HCT116 (cell line): Measurements from ENCODE around the gene FST. TPM values are rescaled to one million over a fixed set of nuclear protein-coding genes. Genes with fewer than 3 reads are reported as not detected.

Experiments used
- ATAC-seq: fragments of 200-7000 bp; cut with Tn5 transposase; 2 replicates; pipeline ENCODE4 v1.9.1; 2020; ENCODE audit warnings: mild to moderate bottlenecking, moderate library complexity
- BruUV-seq: library from RNA; stranded (reverse); fragments of 400-500 nt; replicated peaks from 2 replicates; lab custom pipeline; 2021; lab: Mats Ljungman, UMichigan
- CTCF ChIA-PET: fragments of 300-600 bp; sonication (Branson Sonifier 250); formaldehyde crosslinking; loops from one replicate; lab custom pipeline; 2021; ENCODE audit warnings: antibody characterized with exemption; lab: Charles Lee
- POLR2A ChIA-PET: fragments of 300-600, 350-600 bp; sonication (Branson Sonifier 250); formaldehyde crosslinking; loops from one replicate; lab custom pipeline; 2021; ENCODE audit warnings: antibody characterized with exemption; lab: Charles Lee
- RAD21 ChIA-PET, 2 experiments: fragments of 300-600 bp; sonication (Branson Sonifier 250); formaldehyde crosslinking; loops; one replicate each; lab custom pipeline; 2023; ENCODE audit warnings: low total read pairs in 2 of 2; ENCODE audit not compliant: uncharacterized antibody in 2 of 2, unreplicated experiment in 2 of 2, low non-redundant PET in 1 of 2; lab: Charles Lee
- DNase-seq: peaks from one replicate; pipeline ENCODE4 v3.0.0-alpha.2; 2010; ENCODE audit warnings: low read depth, low spot score
- H2AFZ ChIP-seq: fragments of 200-600 bp; shearing (Covaris generic), sonication (generic); 2 replicates; pipeline ENCODE4 v1.6.1; 2017; ENCODE audit warnings: low read depth, mixed run types, mixed read lengths, antibody characterized with exemption, low read length; ENCODE audit not compliant: poor library complexity, severe bottlenecking
- H3K27ac ChIP-seq: 2 replicates; pipeline ENCODE4 v1.5.1; 2012; ENCODE audit warnings: low read depth, low read length
- H3K27me3 ChIP-seq: fragments of 200-600 bp; sonication (generic); 2 replicates; pipeline ENCODE4 v1.6.1; 2016; ENCODE audit warnings: mixed run types, low read length, mixed read lengths; ENCODE audit not compliant: insufficient read depth
- H3K36me3 ChIP-seq, 2 experiments: fragments of 200-500 bp in 1 of 2; fragments of 200-600 bp in 1 of 2; sonication (Bioruptor generic) in 1 of 2; sonication (generic) in 1 of 2; 2 replicates each; pipeline versions ENCODE4 v1.5.1 to v1.6.1; 2014 to 2016; ENCODE audit warnings: low read length in 2 of 2, inconsistent platforms in 1 of 2, mixed read lengths in 1 of 2, mixed run types in 1 of 2; ENCODE audit not compliant: insufficient read depth in 2 of 2, control insufficient read depth in 1 of 2
- H3K4me1 ChIP-seq, 2 experiments: fragments of 200-600 bp in 1 of 2; sonication (generic) in 1 of 2; 2 replicates each; pipeline versions ENCODE4 v1.5.1 to v1.6.1; 2012 to 2017; ENCODE audit warnings: low read length in 2 of 2, inconsistent platforms in 1 of 2, mild to moderate bottlenecking in 1 of 2, mixed read lengths in 1 of 2, mixed run types in 1 of 2, moderate library complexity in 1 of 2; ENCODE audit not compliant: insufficient read depth in 2 of 2, control insufficient read depth in 1 of 2
- H3K4me2 ChIP-seq: fragments of 200-600 bp; sonication (generic); 2 replicates; pipeline ENCODE4 v1.6.1; 2017; ENCODE audit warnings: mixed run types, low read length, mixed read lengths
- H3K4me3 ChIP-seq, 2 experiments: fragments of 200-600 bp in 1 of 2; sonication (generic) in 1 of 2; replicated peaks in 1 of 2; 2 replicates each; pipeline ENCODE4 v1.5.1; 2011 to 2016; ENCODE audit warnings: low read length in 2 of 2, control low read depth in 1 of 2, low read depth in 1 of 2, mild to moderate bottlenecking in 1 of 2, mixed read lengths in 1 of 2, mixed run types in 1 of 2
- H3K79me2 ChIP-seq: fragments of 200-600 bp; sonication (generic); 2 replicates; pipeline ENCODE4 v1.6.1; 2017; ENCODE audit warnings: mild to moderate bottlenecking, mixed run types, low read length, moderate library complexity, mixed read lengths; ENCODE audit not compliant: insufficient read depth
- H3K9ac ChIP-seq: fragments of 200-600 bp; sonication (generic); 2 replicates; pipeline ENCODE4 v1.6.1; 2016; ENCODE audit warnings: low read length, mixed read lengths
- H3K9me2 ChIP-seq: fragments of 200-600 bp; sonication (generic), shearing (Covaris generic); 2 replicates; pipeline ENCODE4 v1.6.1; 2017; ENCODE audit warnings: mixed run types, mild to moderate bottlenecking, moderate library complexity; ENCODE audit not compliant: insufficient read depth
- H3K9me3 ChIP-seq, 2 experiments: fragments of 200-500 bp in 1 of 2; fragments of 200-600 bp in 1 of 2; sonication (Bioruptor generic) in 1 of 2; sonication (generic) in 1 of 2; 2 replicates each; pipeline ENCODE4 v1.6.1; 2014 to 2017; ENCODE audit warnings: low read length in 2 of 2, mixed read lengths in 2 of 2, inconsistent platforms in 1 of 2, low read depth in 1 of 2, mild to moderate bottlenecking in 1 of 2, mixed run types in 1 of 2, moderate library complexity in 1 of 2; ENCODE audit not compliant: control insufficient read depth in 1 of 2, insufficient read depth in 1 of 2
- H4K20me1 ChIP-seq: fragments of 200-600 bp; sonication (generic), shearing (Covaris generic); 2 replicates; pipeline ENCODE4 v1.6.1; 2017; ENCODE audit warnings: mixed run types, mild to moderate bottlenecking, moderate library complexity; ENCODE audit not compliant: insufficient read depth
- CBX3 ChIP-seq: IDR thresholded peaks from 2 replicates; pipeline ENCODE4 v1.6.1; 2012; ENCODE audit warnings: low read depth
- CEBPB ChIP-seq: IDR thresholded peaks from 2 replicates; pipeline ENCODE4 v1.6.1; 2012; ENCODE audit warnings: low read depth
- ELF1 ChIP-seq: IDR thresholded peaks from 2 replicates; pipeline ENCODE4 v1.6.1; 2012; ENCODE audit warnings: low read depth, borderline replicate concordance
- EZH2phosphoT487 ChIP-seq: fragments of 200-600 bp; IDR thresholded peaks from 2 replicates; pipeline ENCODE4 v1.6.1; 2018; ENCODE audit warnings: antibody characterized with exemption, borderline replicate concordance
- FOSL1 ChIP-seq: IDR thresholded peaks from 2 replicates; pipeline ENCODE4 v1.6.1; 2012; ENCODE audit warnings: low read depth
- POLR2AphosphoS5 ChIP-seq: IDR thresholded peaks from 2 replicates; pipeline ENCODE4 v1.6.1; 2011; ENCODE audit warnings: mild to moderate bottlenecking, low read depth, low read length, moderate library complexity
- RAD21 ChIP-seq: IDR thresholded peaks from 2 replicates; pipeline ENCODE4 v1.6.1; 2012; ENCODE audit warnings: low read depth, mild to moderate bottlenecking
- TCF7L2 ChIP-seq: IDR thresholded peaks from 2 replicates; pipeline ENCODE4 v1.7.0; 2011; ENCODE audit warnings: borderline replicate concordance, inconsistent platforms; ENCODE audit not compliant: insufficient read depth, insufficient read length; ENCODE audit errors: extremely low read depth
- intact Hi-C: fragments of 100-400 bp; cut with micrococcal nuclease; formaldehyde crosslinking; loops from 2 replicates; pipeline ENCODE4 v1.10.0; 2022
- total RNA-seq: library from RNA; stranded (reverse); gene quantifications from one replicate; pipeline ENCODE4 v1.2.1, GENCODE V29; 2021; ENCODE audit not compliant: unreplicated experiment
- TF ChIP-seq, protein P1 (sequence below): IDR thresholded peaks from 2 replicates; pipeline ENCODE4 v1.6.1; 2012
- TF ChIP-seq, protein P2 (sequence below): IDR thresholded peaks from 2 replicates; pipeline ENCODE4 v1.6.1; 2011; ENCODE audit warnings: mild to moderate bottlenecking, low read length, moderate library complexity; ENCODE audit not compliant: insufficient replicate concordance; ENCODE audit errors: extremely low read depth

The FST gene
- total RNA-seq, 1 experiment from 2014 or later = 0.34 TPM

DNA sequence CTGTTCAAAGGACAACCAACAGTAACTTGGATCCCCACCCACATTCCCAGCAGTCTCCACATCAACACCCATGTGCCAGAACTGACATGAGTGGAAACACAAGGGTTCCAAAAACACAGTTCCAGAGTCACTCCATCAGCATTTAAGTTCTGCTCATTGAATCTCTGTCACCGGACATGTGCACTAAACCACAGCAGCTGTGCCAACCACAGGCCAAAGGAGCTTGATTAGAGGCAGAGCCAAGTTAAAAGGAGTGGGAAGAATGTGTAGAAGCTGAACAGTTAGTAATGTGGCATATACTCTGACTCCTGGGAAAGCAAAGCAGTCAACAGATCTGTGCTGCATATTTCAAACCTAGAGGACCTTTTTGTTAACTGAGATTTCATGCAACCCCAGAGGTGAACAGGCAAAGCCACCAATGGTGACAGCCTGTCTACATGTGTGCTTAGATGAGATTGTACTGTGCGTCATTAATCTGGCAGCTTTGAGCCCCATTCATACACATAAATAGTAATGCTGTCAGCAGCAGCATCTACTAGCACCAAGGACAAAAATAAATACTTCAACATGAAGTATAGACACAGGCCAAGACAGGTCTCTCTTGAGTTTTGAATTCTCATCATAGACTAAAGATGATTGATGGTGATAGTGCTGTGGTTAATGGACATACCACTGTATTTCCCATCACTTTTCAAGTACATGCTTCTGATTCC lies 16.4 kb upstream of the FST start (continued):
- TF ChIP-seq ELF1 (no peak), RAD21 (no peak), POLR2AphosphoS5 (no peak), EZH2phosphoT487 (no peak), CBX3 (no peak), FOSL1 (no peak), CEBPB (no peak)
- TF ChIP-seq, protein P1, sequence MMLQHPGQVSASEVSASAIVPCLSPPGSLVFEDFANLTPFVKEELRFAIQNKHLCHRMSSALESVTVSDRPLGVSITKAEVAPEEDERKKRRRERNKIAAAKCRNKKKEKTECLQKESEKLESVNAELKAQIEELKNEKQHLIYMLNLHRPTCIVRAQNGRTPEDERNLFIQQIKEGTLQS = no peak

DNA sequence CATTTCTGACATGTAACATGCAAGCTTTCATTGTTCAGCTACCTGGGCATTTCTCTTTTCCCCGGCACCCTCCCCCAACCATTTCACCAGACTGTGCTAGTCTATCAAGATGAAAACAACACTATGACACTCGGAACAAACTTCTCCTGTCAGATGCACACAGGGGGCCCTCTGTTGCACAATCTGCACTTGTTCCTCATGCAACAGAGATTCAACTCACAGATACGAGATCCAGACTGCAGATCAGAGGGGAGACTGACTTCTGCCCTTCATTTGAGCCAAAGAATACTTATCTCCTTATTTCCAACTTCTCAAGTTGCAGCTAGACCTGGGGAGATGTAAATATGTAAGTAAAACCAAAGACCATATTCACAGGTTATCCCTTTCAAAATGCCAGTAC lies 15.7 kb upstream of the FST start:
- intact Hi-C loops = no loop called here
- no peaks in the 10 kb centered on the region for H3K4me1 ChIP-seq
- RAD21 ChIA-PET = no interaction called here
- no peaks in the 10 kb centered on the region for H4K20me1 ChIP-seq
- no peak overlapping the region for H3K4me3 ChIP-seq
- H3K36me3 ChIP-seq = no peaks in the 10 kb centered on the region
- POLR2A ChIA-PET = interaction anchor here (1.4 kb wide), 1 partner anchor 13 kb away, joined by 3 read pairs; no protein-coding TSS in a partner anchor
- no peaks in the 10 kb centered on the region for H3K9me3 ChIP-seq
- H3K4me2 ChIP-seq = no peak overlapping the region
- no TSS peak for BruUV-seq
- H3K9me2 ChIP-seq = no peaks in the 10 kb centered on the region
- DNase-seq = no peak
- no peak overlapping the region for H3K9ac ChIP-seq
- H2AFZ ChIP-seq = no peak overlapping the region
- TF ChIP-seq TCF7L2 = no peak
- TF ChIP-seq, protein P2, sequence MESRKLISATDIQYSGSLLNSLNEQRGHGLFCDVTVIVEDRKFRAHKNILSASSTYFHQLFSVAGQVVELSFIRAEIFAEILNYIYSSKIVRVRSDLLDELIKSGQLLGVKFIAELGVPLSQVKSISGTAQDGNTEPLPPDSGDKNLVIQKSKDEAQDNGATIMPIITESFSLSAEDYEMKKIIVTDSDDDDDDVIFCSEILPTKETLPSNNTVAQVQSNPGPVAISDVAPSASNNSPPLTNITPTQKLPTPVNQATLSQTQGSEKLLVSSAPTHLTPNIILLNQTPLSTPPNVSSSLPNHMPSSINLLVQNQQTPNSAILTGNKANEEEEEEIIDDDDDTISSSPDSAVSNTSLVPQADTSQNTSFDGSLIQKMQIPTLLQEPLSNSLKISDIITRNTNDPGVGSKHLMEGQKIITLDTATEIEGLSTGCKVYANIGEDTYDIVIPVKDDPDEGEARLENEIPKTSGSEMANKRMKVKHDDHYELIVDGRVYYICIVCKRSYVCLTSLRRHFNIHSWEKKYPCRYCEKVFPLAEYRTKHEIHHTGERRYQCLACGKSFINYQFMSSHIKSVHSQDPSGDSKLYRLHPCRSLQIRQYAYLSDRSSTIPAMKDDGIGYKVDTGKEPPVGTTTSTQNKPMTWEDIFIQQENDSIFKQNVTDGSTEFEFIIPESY = no peak
- no peaks in the 10 kb centered on the region for H3K79me2 ChIP-seq
- no peak overlapping the region for H3K27ac ChIP-seq
- no peak for ATAC-seq
- CTCF ChIA-PET = interaction anchor here (0.7 kb wide), 1 partner anchor 13 kb away, joined by 3 read pairs; no protein-coding TSS in a partner anchor
- H3K27me3 ChIP-seq = no peaks in the 10 kb centered on the region
